Measurements from ENCODE around the gene PRKAB1. TPM values are rescaled to one million over a fixed set of nuclear protein-coding genes. Genes with fewer than 3 reads are reported as not detected.

PRKAB1 gene
- total and polyA plus RNA-seq, 2 experiments from 2014 or later, result 35.8 to 184 TPM

DNA sequence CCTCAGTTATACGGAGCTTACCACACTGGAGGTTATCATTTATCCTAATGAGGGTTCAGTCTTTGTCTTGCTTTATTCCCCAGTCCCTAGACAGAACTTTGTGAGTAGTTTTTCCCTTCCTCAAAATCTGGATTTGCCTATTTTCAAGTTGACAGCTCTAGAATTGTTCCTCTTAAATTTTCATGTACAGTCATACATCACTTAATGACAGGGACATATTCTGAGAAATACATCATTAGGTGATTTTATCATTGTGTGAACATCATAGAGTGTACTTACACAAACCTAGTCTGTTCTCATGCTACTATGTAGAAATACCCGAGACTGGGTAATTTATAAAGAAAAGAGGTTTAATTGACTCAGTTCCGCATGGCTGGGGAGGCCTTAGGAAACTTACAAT lies 3.1 kb downstream of the PRKAB1 start:
- Histone ChIP-seq H3K9me3 (ENCODE audit: low read depth) (no peaks in the 10 kb centered on the region), H3K27ac (no peak overlapping the region), H3K27me3 (no peaks in the 10 kb centered on the region), H3K4me3 (no peak overlapping the region), H3K4me1 (ENCODE audit: low read depth) (peaks cover 4% of the 10 kb centered on the region), H3K36me3 (peaks cover 42% of the 10 kb centered on the region)
- DNase-seq (ENCODE audit: low read depth in 1 of 2, low spot score in 1 of 2), result no peak
- no peak for TF ChIP-seq CTCF (IDR thresholded peaks at IDR 0.05; ENCODE audit: low read depth, low read length)

DNA sequence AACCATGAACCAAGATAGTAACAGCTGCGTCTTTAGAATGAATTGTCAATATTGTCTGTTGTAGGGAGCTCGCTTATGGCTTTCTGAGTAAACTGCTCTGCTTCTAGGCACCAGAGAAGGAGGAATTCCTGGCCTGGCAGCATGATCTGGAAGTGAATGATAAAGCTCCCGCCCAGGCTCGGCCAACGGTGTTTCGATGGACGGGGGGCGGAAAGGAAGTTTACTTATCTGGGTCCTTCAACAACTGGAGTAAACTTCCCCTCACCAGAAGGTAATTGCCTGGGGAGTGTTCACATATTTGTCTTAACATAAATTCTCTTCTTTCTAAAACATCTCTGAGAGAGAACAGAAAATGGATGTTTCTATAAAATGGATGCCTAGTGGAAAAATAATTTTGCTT lies 4.3 kb downstream of the PRKAB1 start:
- DNase-seq (ENCODE audit: low read depth in 1 of 2, low spot score in 1 of 2), result no peak
- H3K36me3 ChIP-seq, result peaks cover 53% of the 10 kb centered on the region
- peaks cover 4% of the 10 kb centered on the region for H3K4me1 ChIP-seq (ENCODE audit: low read depth)
- H3K27ac ChIP-seq, result no peak overlapping the region
- H3K27me3 ChIP-seq, result no peaks in the 10 kb centered on the region
- H3K4me3 ChIP-seq, result no peak overlapping the region
- H3K9me3 ChIP-seq (ENCODE audit: low read depth), result no peaks in the 10 kb centered on the region
- no peak for TF ChIP-seq CTCF (IDR thresholded peaks at IDR 0.05; ENCODE audit: low read depth, low read length)

- H3K27me3 ChIP-seq, result no peaks in the 10 kb centered on the region
- no peaks in the 10 kb centered on the region for H3K9me3 ChIP-seq (ENCODE audit: low read depth)
- H3K4me1 ChIP-seq (ENCODE audit: low read depth), result peaks cover 3% of the 10 kb centered on the region
- H3K27ac ChIP-seq, result no peak overlapping the region
- no peak overlapping the region for H3K4me3 ChIP-seq
- DNase-seq (ENCODE audit: low read depth in 1 of 2, low spot score in 1 of 2), result no peak
- TF ChIP-seq CTCF (IDR thresholded peaks at IDR 0.05; ENCODE audit: low read depth, low read length), result no peak
- peaks cover 65% of the 10 kb centered on the region for H3K36me3 ChIP-seq
Measured at GRCh38 chr12:119673634-119674033, 5.7 kb downstream of the PRKAB1 start.

DNA sequence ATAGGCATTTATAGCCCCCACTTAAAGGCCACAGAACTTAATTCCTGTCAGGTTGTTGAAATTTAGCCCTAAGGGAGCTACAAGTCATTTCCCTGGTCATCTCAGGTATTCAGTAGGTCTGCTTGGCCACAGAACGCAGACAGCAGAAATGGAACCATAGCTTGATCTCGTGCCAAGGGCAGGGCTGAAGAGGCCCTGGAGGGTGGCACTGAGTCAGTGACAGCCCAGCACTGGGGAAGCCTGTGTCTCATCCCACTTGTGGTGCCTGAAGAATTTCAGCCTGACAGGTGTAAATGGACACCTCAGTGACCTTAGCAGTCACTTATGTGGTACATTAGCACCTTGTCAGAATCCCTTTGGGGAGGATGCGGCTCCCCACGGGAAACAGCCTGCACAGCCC lies 6.6 kb downstream of the PRKAB1 start:
- H3K27ac ChIP-seq, result no peak overlapping the region
- H3K4me3 ChIP-seq, result no peak overlapping the region
- H3K4me1 ChIP-seq (ENCODE audit: low read depth), result no peaks in the 10 kb centered on the region
- DNase-seq (ENCODE audit: low read depth in 1 of 2, low spot score in 1 of 2), result no peak
- TF ChIP-seq CTCF (IDR thresholded peaks at IDR 0.05; ENCODE audit: low read depth, low read length), result no peak
- no peaks in the 10 kb centered on the region for H3K9me3 ChIP-seq (ENCODE audit: low read depth)
- H3K27me3 ChIP-seq, result no peaks in the 10 kb centered on the region
- peaks cover 71% of the 10 kb centered on the region for H3K36me3 ChIP-seq

GRCh38 chr12:119676022-119676421 lies 8.1 kb downstream of the PRKAB1 start:
- no peak for DNase-seq (ENCODE audit: low read depth in 1 of 2, low spot score in 1 of 2)
- no peaks in the 10 kb centered on the region for H3K27me3 ChIP-seq
- no peak for TF ChIP-seq CTCF (IDR thresholded peaks at IDR 0.05; ENCODE audit: low read depth, low read length)
- no peaks in the 10 kb centered on the region for H3K4me1 ChIP-seq (ENCODE audit: low read depth)
- no peak overlapping the region for H3K4me3 ChIP-seq
- no peaks in the 10 kb centered on the region for H3K9me3 ChIP-seq (ENCODE audit: low read depth)
- peaks cover 83% of the 10 kb centered on the region for H3K36me3 ChIP-seq
- H3K27ac ChIP-seq, result no peak overlapping the region

DNA sequence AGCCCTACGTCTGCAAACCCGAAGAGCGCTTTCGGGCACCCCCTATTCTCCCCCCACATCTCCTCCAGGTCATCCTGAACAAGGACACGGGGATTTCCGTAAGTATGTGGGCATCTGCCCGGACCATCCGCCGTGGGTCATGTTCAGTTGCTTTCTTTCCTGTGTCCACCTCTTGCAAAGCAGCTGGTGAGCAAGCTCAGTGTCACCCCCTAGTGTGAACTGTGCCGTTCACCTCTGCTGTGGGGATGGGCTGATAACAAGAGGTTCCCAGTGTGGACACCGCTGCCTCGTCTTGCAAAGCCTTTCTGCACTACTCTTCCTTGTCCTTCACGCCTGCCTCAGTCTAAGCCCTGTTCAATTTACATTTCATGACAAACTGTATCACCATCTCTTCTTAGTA lies 8.6 kb downstream of the PRKAB1 start:
- no peak overlapping the region for H3K27ac ChIP-seq
- peaks cover 86% of the 10 kb centered on the region for H3K36me3 ChIP-seq
- H3K9me3 ChIP-seq (ENCODE audit: low read depth), result no peaks in the 10 kb centered on the region
- H3K4me3 ChIP-seq, result no peak overlapping the region
- no peak for DNase-seq (ENCODE audit: low read depth in 1 of 2, low spot score in 1 of 2)
- no peak for TF ChIP-seq CTCF (IDR thresholded peaks at IDR 0.05; ENCODE audit: low read depth, low read length)
- no peaks in the 10 kb centered on the region for H3K4me1 ChIP-seq (ENCODE audit: low read depth)
- H3K27me3 ChIP-seq, result no peaks in the 10 kb centered on the region
